IMR-90 (cell line): Measurements from ENCODE around the gene PTPN22. TPM values are rescaled to one million over a fixed set of nuclear protein-coding genes. Genes with fewer than 3 reads are reported as not detected.

Experiments used
- ATAC-seq: fragments of 200-7000 bp; cut with Tn5 transposase; 2 replicates; pipeline ENCODE4 v1.9.1; 2020; ENCODE audit warnings: low read depth, mild to moderate bottlenecking, moderate library complexity
- BruUV-seq: library from RNA; stranded (reverse); fragments of 400-500 nt; replicated peaks from 2 replicates; lab custom pipeline; 2021; lab: Mats Ljungman, UMichigan
- CTCF ChIA-PET: fragments of 300-600 bp; formaldehyde crosslinking; extraction: SDS; loops from one replicate; lab custom pipeline; 2021; ENCODE audit warnings: antibody characterized with exemption; lab: Yijun Ruan, JAX
- POLR2A ChIA-PET: fragments of 300-600 bp; sonication (Branson Sonifier 250); formaldehyde crosslinking; loops from one replicate; lab custom pipeline; 2022; ENCODE audit warnings: antibody characterized with exemption; ENCODE audit not compliant: unreplicated experiment; lab: Charles Lee
- DNase-seq: peaks from one replicate; pipeline ENCODE4 v3.0.0; 2013
- H2AFZ ChIP-seq: replicated peaks from 2 replicates; pipeline ENCODE3; 2013; ENCODE audit warnings: low read length, mild to moderate bottlenecking; ENCODE audit not compliant: poor library complexity
- H2AK5ac ChIP-seq: 2 replicates; pipeline ENCODE4 v1.6.1; 2013; ENCODE audit warnings: low read depth, low read length, inconsistent platforms
- H2AK9ac ChIP-seq: replicated peaks from 2 replicates; pipeline ENCODE3; 2013; ENCODE audit warnings: mild to moderate bottlenecking, low read depth, low read length, moderate library complexity; ENCODE audit not compliant: poor library complexity
- H2BK120ac ChIP-seq: 2 replicates; pipeline ENCODE4 v1.6.1; 2013; ENCODE audit warnings: low read depth, low read length, inconsistent platforms
- H2BK15ac ChIP-seq: 3 replicates; pipeline ENCODE4 v1.6.1; 2013; ENCODE audit warnings: low read depth, low read length, inconsistent platforms
- H2BK20ac ChIP-seq: 2 replicates; pipeline ENCODE4 v1.6.1; 2013; ENCODE audit warnings: low read depth, mild to moderate bottlenecking, inconsistent platforms, low read length, moderate library complexity
- H2BK5ac ChIP-seq: 2 replicates; pipeline ENCODE4 v1.6.1; 2013; ENCODE audit warnings: mild to moderate bottlenecking, low read depth, low read length, inconsistent platforms; ENCODE audit not compliant: poor library complexity, severe bottlenecking
- H3K14ac ChIP-seq: replicated peaks from 2 replicates; pipeline ENCODE4 v1.6.1; 2013; ENCODE audit warnings: low read depth, low read length, inconsistent platforms
- H3K18ac ChIP-seq: 2 replicates; pipeline ENCODE4 v1.6.1; 2013; ENCODE audit warnings: low read depth, low read length, control low read depth
- H3K23ac ChIP-seq: 2 replicates; pipeline ENCODE4 v1.6.1; 2013; ENCODE audit warnings: low read depth, low read length, inconsistent platforms
- H3K27ac ChIP-seq: 2 replicates; pipeline ENCODE4 v1.5.1; 2013; ENCODE audit warnings: mild to moderate bottlenecking, control low read depth, low read length; ENCODE audit not compliant: insufficient read depth
- H3K27me3 ChIP-seq: 2 replicates; pipeline ENCODE4 v1.6.1; 2013; ENCODE audit warnings: low read length; ENCODE audit not compliant: control insufficient read depth, insufficient read depth
- H3K36me3 ChIP-seq: 2 replicates; pipeline ENCODE4 v1.6.1; 2013; ENCODE audit warnings: low read length, mixed read lengths; ENCODE audit not compliant: control insufficient read depth, insufficient read depth
- H3K4ac ChIP-seq: 2 replicates; pipeline ENCODE4 v1.6.1; 2013; ENCODE audit warnings: low read depth, low read length, inconsistent platforms
- H3K4me1 ChIP-seq: 2 replicates; pipeline ENCODE4 v1.6.1; 2013; ENCODE audit warnings: low read length, mixed read lengths; ENCODE audit not compliant: control insufficient read depth, insufficient read depth
- H3K4me2 ChIP-seq: 2 replicates; pipeline ENCODE4 v1.6.1; 2013; ENCODE audit warnings: low read depth, mild to moderate bottlenecking, control low read depth, low read length, moderate library complexity
- H3K4me3 ChIP-seq: 2 replicates; pipeline ENCODE4 v1.5.1; 2013; ENCODE audit warnings: low read depth, mild to moderate bottlenecking, control low read depth, low read length, moderate library complexity; ENCODE audit not compliant: insufficient read depth
- H3K56ac ChIP-seq: 2 replicates; pipeline ENCODE4 v1.6.1; 2013; ENCODE audit warnings: low read length, inconsistent platforms; ENCODE audit not compliant: insufficient read depth; ENCODE audit errors: extremely low read depth
- H3K79me1 ChIP-seq, 2 experiments: 2 replicates each; pipeline ENCODE4 v1.6.1; 2013; ENCODE audit warnings: low read length in 2 of 2, inconsistent platforms in 1 of 2, low read depth in 1 of 2
- H3K9ac ChIP-seq: 2 replicates; pipeline ENCODE4 v1.6.1; 2013; ENCODE audit warnings: low read depth, low read length, control low read depth
- H3K9me1 ChIP-seq: 2 replicates; pipeline ENCODE4 v1.6.1; 2013; ENCODE audit warnings: low read length, inconsistent platforms; ENCODE audit not compliant: insufficient read depth
- H3K9me3 ChIP-seq: 2 replicates; pipeline ENCODE4 v1.6.1; 2013; ENCODE audit warnings: low read length; ENCODE audit not compliant: control insufficient read depth, insufficient read depth
- H4K20me1 ChIP-seq: 2 replicates; pipeline ENCODE4 v1.6.1; 2013; ENCODE audit warnings: low read length, inconsistent platforms; ENCODE audit not compliant: insufficient read depth
- H4K5ac ChIP-seq: 2 replicates; pipeline ENCODE4 v1.6.1; 2013; ENCODE audit warnings: mild to moderate bottlenecking, low read depth, low read length, control low read depth
- H4K8ac ChIP-seq, 2 experiments: 2 replicates each; pipeline ENCODE4 v1.6.1; 2013; ENCODE audit warnings: low read depth in 2 of 2, low read length in 2 of 2, control low read depth in 1 of 2, inconsistent platforms in 1 of 2
- H4K91ac ChIP-seq: 2 replicates; pipeline ENCODE4 v1.6.1; 2013; ENCODE audit warnings: low read depth, low read length, inconsistent platforms; ENCODE audit not compliant: insufficient read depth
- BHLHE40 ChIP-seq: fragments of 150-350 bp; IDR thresholded peaks from 2 replicates; pipeline ENCODE4 v1.6.1; 2016; ENCODE audit warnings: mild to moderate bottlenecking, low read depth, low read length
- CEBPB ChIP-seq: IDR thresholded peaks from 2 replicates; pipeline ENCODE4 v1.6.1; 2012; ENCODE audit warnings: low read depth, low read length, improper control_type of control experiment
- CHD1 ChIP-seq: IDR thresholded peaks from 2 replicates; pipeline ENCODE4 v1.6.1; 2012; ENCODE audit warnings: low read depth, low read length, improper control_type of control experiment
- FOS ChIP-seq: fragments of 150-350 bp; IDR thresholded peaks from 2 replicates; pipeline ENCODE4 v1.6.1; 2016; ENCODE audit warnings: low read depth, low read length
- MAZ ChIP-seq: IDR thresholded peaks from 2 replicates; pipeline ENCODE4 v1.6.1; 2012; ENCODE audit warnings: low read depth, mild to moderate bottlenecking, low read length, improper control_type of control experiment, moderate library complexity, borderline replicate concordance
- MXI1 ChIP-seq: IDR thresholded peaks from 2 replicates; pipeline ENCODE4 v1.6.1; 2012; ENCODE audit warnings: low read depth, mild to moderate bottlenecking, low read length, moderate library complexity, borderline replicate concordance
- NFE2L2 ChIP-seq: fragments of 150-350 bp; IDR thresholded peaks from 2 replicates; pipeline ENCODE4 v1.6.1; 2016; ENCODE audit warnings: low read depth, mild to moderate bottlenecking, low read length
- RAD21 ChIP-seq: IDR thresholded peaks from 2 replicates; pipeline ENCODE4 v1.6.1; 2012; ENCODE audit warnings: low read length, improper control_type of control experiment
- RCOR1 ChIP-seq: IDR thresholded peaks from 2 replicates; pipeline ENCODE4 v1.6.1; 2012; ENCODE audit warnings: mild to moderate bottlenecking, low read length, improper control_type of control experiment; ENCODE audit not compliant: insufficient replicate concordance
- RFX5 ChIP-seq: IDR thresholded peaks from 2 replicates; pipeline ENCODE4 v1.8.0; 2012; ENCODE audit warnings: low read depth, mild to moderate bottlenecking, low read length, moderate library complexity
- SMC3 ChIP-seq: fragments of 150-350 bp; IDR thresholded peaks from 2 replicates; pipeline ENCODE4 v1.6.1; 2016; ENCODE audit warnings: low read depth, mild to moderate bottlenecking, antibody characterized with exemption, low read length, moderate library complexity
- WGBS, 2 experiments: methylation state at CpG; one replicate each; pipeline versions ENCODE4 v1.1.5 to v1.1.7; 2013; ENCODE audit warnings: missing lambda C conversion rate in 2 of 2; ENCODE audit not compliant: insufficient read length in 1 of 2; ENCODE audit errors: extremely low coverage in 2 of 2; 5-methylcytosine and 5-hydroxymethylcytosine counted together
- dilution Hi-C: fragments of 300-500 bp; cut with HindIII; formaldehyde crosslinking; loops from one replicate; pipeline ENCODE4 v1.14.3; 2018; ENCODE audit warnings: low sequenced_read_pairs; ENCODE audit not compliant: unreplicated experiment
- in situ Hi-C: fragments of 300-500 bp; cut with MboI; formaldehyde crosslinking; loops from 3 replicates; pipeline ENCODE4 v1.14.3; 2019; ENCODE audit warnings: low sequenced_read_pairs, inconsistent platforms, mixed read lengths
- intact Hi-C: fragments of 100-400 bp; cut with micrococcal nuclease; formaldehyde crosslinking; loops from 2 replicates; pipeline ENCODE4 v1.10.0; 2022
- polyA plus RNA-seq, 3 experiments: library from polyadenylated mRNA; depleted of rRNA; stranded (reverse); fragments of >200 nt; gene quantifications; 2 replicates each; pipeline ENCODE4 v1.2.3, GENCODE V29; 2012; ENCODE audit warnings: low replicate concordance in 1 of 3
- total RNA-seq: library from RNA; depleted of rRNA; stranded (reverse); fragments of >200 nt; gene quantifications from 2 replicates; pipeline ENCODE4 v1.2.3, GENCODE V29; 2012
- TF ChIP-seq, protein P1 (sequence below): fragments of 150-350 bp; IDR thresholded peaks from 2 replicates; pipeline ENCODE4 v1.6.1; 2017; ENCODE audit warnings: mild to moderate bottlenecking, antibody characterized with exemption, low read length, low read depth
- TF ChIP-seq, protein P2 (sequence below): fragments of 150-350 bp; IDR thresholded peaks from 2 replicates; pipeline ENCODE4 v1.6.1; 2016; ENCODE audit warnings: low read depth, mild to moderate bottlenecking, low read length, moderate library complexity, borderline replicate concordance

PTPN22 gene
- total and polyA plus RNA-seq, 2 of the 4 experiments (the other 2 are of a cell fraction) = 0.14 to 0.18 TPM

DNA sequence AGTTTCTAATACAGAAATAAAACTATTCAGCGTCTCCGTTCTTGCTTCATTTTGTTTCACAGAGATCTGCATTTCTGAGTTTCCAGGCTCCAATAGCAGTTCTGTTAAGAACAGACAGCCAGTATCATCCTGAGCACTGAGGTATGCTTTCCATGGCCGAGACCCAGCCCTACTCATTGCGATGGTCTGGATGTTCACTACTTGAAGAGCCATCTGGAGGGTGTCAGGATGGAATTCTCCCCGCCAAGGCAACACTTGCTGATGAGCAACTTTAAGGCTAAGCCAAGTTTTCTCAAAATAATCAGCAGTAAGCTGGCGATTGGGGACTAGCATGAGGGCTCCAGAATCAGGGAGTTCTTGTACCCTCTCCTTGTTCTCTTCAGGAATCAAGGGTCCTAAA is 23.6 kb upstream of the PTPN22 start:
- no peak overlapping the region for H2AK5ac ChIP-seq
- no peak overlapping the region for H3K27ac ChIP-seq
- peaks cover 15% of the 10 kb centered on the region for H3K36me3 ChIP-seq
- intact Hi-C loops (no loop called here), dilution Hi-C loops (no loop called here), in situ Hi-C loops (no loop called here)
- ATAC-seq (no peak), DNase-seq (no peak)
- H3K27me3 ChIP-seq = no peaks in the 10 kb centered on the region
- no peak overlapping the region for H4K91ac ChIP-seq
- H3K79me1 ChIP-seq = peaks cover 0 to 5% of the 10 kb centered on the region in 2 experiments; a peak in 1 of 4 replicates
- CTCF ChIA-PET = no interaction called here
- H3K9me1 ChIP-seq = no peaks in the 10 kb centered on the region
- H2AK9ac ChIP-seq = no peak overlapping the region
- H3K56ac ChIP-seq = no peak overlapping the region
- H3K18ac ChIP-seq = no peak overlapping the region
- WGBS, 2 experiments = 90% methylated on average over 3 of the region's 6 CpGs; no CpG with 5 or more reads in 1 of the 2 experiments
- no peaks in the 10 kb centered on the region for H4K20me1 ChIP-seq
- no peak overlapping the region for H3K23ac ChIP-seq
- POLR2A ChIA-PET = interaction anchor here (0.7 kb wide), 1 partner anchor 9 kb away, joined by 3 read pairs; no protein-coding TSS in a partner anchor
- H2BK120ac ChIP-seq = no peak overlapping the region
- H2BK20ac ChIP-seq = no peak overlapping the region
- no peak overlapping the region for H2BK15ac ChIP-seq
- TF ChIP-seq CEBPB (no peak), MAZ (no peak), RAD21 (no peak), NFE2L2 (no peak), BHLHE40 (no peak), FOS (no peak), CHD1 (no peak), SMC3 (no peak), RFX5 (no peak), MXI1 (no peak), RCOR1 (no peak)
- TF ChIP-seq, protein P1, sequence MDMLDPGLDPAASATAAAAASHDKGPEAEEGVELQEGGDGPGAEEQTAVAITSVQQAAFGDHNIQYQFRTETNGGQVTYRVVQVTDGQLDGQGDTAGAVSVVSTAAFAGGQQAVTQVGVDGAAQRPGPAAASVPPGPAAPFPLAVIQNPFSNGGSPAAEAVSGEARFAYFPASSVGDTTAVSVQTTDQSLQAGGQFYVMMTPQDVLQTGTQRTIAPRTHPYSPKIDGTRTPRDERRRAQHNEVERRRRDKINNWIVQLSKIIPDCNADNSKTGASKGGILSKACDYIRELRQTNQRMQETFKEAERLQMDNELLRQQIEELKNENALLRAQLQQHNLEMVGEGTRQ = no peak
- TF ChIP-seq, protein P2, sequence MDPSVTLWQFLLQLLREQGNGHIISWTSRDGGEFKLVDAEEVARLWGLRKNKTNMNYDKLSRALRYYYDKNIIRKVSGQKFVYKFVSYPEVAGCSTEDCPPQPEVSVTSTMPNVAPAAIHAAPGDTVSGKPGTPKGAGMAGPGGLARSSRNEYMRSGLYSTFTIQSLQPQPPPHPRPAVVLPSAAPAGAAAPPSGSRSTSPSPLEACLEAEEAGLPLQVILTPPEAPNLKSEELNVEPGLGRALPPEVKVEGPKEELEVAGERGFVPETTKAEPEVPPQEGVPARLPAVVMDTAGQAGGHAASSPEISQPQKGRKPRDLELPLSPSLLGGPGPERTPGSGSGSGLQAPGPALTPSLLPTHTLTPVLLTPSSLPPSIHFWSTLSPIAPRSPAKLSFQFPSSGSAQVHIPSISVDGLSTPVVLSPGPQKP = no peak
- H3K9me3 ChIP-seq = no peaks in the 10 kb centered on the region
- no peak overlapping the region for H3K4me2 ChIP-seq
- no peak overlapping the region for H3K4me3 ChIP-seq
- H4K8ac ChIP-seq = no peak overlapping the region
- no peak overlapping the region for H4K5ac ChIP-seq
- H3K4ac ChIP-seq = no peak overlapping the region
- H2BK5ac ChIP-seq = no peak overlapping the region
- H3K14ac ChIP-seq = no peak overlapping the region
- no peaks in the 10 kb centered on the region for H3K4me1 ChIP-seq
- no TSS peak for BruUV-seq
- no peak overlapping the region for H2AFZ ChIP-seq
- H3K9ac ChIP-seq = no peak overlapping the region
